GM21619 (cell line): ENCODE measurements around the gene AP2M1.
"Not testable (repeated sequence)": the region's sequence is repeated elsewhere in the genome, so short reads cannot be mapped to it uniquely, and the experiment has no call there.

Experiments used
- ATAC-seq: cut with Tn5 transposase; IDR thresholded peaks from one replicate; pipeline ENCODE4 v1.9.1; 2021; ENCODE audit not compliant: unreplicated experiment

The AP2M1 gene

DNA sequence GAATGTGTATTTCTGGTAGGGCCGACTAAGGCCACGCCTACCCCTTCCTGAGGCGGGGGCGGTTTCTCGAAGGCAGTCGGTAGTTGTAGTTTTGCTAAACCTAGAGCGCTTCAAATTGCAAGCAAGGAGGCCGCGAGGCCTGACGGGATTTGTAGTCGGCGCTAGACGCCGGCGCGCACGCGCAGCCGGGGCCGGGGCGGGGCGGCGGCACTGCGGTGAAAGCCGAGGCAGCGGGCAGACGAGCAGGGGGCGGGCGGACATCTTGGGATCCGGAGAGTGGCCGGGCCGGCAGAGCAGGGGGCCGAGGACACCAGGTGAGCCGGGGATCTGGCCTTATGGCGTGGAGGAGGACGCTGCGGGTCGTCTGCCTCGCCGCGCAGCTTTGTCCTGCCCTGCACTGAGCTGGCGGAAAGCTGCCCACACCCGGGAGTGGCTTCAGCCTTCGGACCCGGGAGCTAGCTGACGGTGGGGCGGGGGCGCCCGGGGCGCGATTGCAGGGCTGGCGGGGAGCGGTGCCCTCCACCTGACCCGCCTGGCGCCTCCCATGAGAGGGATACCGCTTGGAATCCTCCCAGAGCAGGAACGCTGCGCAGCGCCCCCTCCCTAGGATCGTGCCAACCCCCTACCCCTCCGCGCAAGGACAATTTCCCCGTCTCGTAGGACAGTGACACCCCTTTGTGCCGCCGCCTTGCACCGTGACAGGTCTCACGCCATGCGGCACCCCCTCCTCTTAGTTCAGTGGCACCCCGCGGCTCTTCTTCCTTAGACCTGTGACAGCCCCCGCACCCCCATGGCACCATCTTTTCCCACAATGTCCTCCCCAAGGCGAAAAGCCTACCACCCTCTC is at the start of gene AP2M1:
TSS of gene AP2M1 (plus strand) at position 210 of the 847 bp plus-strand sequence. CDS start 2,139 bp downstream, outside the sequence.
- ATAC-seq, result peak; percentile 97

GRCh38 chr3:184126006-184126405 is 48.6 kb upstream of the AP2M1 start:
- no peak for ATAC-seq

DNA sequence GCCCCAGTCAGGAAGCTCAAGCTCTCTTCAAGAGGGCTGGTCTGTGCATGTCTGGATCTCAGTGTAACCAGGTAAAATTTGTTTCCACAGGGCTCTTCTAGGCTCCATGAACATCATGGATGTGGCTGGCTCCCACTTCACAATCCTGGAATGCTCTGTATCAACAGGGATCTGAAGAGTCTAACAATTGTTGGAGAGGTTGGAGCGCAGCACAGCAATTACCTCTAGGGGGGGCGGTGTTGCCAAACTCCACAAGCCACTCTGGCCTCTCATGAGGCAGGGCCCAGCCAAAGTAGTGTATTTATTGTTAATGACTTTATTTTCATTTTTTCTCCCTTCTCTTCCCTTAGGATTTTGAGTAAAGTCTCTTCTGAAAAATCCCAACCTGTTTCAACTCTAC is 45.6 kb upstream of the AP2M1 start:
- no peak for ATAC-seq

DNA sequence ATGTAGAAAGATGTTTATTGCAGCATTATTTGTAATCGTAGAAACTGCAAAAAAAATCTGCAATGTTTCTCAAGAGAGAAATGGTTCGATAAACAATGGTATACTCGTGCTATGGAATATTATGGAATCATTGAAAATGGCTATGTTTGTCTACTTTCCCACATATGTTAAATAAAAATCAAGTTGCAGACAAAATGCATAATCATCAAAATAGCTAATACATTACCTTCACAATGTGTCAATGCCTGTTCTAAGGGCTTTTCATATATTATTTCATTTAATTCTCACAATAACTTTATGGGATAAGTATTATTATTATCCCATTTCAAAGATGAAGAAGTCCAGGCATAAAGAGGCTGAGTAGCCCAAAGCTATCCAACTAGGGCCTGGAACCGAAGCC is 41.7 kb upstream of the AP2M1 start:
- no peak for ATAC-seq

DNA sequence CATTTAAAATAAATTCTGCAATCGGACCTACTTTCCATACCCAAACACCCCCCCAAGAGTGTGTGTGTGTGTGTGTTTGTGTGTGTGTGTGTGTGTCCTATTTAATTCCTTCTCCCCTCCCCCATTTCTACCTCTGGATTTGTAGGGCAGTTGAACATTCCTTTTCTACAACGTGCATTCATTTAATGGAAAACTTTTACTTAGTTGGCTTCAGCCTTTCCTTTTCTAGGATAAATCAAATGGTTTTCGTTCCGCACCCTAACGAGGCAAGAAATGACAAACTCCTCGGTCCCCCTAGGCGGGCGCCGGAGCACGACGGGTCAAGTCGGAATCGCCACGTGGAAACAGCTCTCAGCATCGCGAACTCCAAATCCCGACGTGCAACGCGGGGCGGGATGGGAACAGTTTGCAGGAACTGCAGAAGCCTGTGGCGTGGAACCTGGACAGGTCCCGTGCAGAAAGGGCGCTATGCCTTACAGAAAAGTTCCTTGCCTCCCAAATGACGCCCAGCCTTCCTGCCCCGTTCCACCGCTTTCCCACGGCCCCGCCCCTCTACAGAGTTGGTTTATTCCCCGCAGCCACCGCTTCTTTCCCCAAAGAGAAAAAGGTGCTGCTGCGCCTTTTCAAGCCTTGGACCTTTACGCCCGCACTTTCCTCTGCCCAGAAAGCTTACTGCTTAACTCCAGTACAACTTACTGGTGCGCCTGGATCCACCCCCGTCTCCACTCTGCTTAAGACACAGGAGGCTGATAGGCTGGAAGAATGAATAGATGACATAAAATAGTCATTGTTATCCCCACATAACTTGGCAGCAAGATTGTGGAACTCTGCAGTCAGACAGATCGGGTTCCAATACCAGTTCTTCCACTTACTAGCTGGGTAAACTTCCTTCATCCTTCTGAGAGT is 40.6 kb upstream of the AP2M1 start:
- peak; percentile 35 for ATAC-seq

GRCh38 chr3:184134746-184135148 is 39.9 kb upstream of the AP2M1 start:
- ATAC-seq, result peak; percentile 5

- ATAC-seq, result peak; percentile 86
Observed at GRCh38 chr3:184135149-184135910, 39.3 kb upstream of the AP2M1 start, which contains the start of gene EIF2B5. Gene EIF2B5, plus strand, starts transcription at chr3:184135358. Its CDS starts 28 bp downstream, at chr3:184135386.

- ATAC-seq, result no peak
Observed at GRCh38 chr3:184135911-184136260, 38.8 kb upstream of the AP2M1 start.

DNA sequence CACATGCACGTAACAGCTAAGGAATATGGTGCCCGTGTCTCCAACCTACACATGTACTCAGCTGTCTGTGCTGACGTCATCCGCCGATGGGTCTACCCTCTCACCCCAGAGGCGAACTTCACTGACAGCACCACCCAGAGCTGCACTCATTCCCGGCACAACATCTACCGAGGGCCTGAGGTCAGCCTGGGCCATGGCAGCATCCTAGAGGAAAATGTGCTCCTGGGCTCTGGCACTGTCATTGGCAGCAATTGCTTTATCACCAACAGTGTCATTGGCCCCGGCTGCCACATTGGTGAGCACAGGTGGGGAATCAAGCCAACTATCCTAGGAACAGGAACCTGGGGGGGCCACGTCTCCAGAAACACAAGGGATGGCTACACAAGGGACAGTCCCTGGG is 34.2 kb upstream of the AP2M1 start:
- no peak for ATAC-seq

DNA sequence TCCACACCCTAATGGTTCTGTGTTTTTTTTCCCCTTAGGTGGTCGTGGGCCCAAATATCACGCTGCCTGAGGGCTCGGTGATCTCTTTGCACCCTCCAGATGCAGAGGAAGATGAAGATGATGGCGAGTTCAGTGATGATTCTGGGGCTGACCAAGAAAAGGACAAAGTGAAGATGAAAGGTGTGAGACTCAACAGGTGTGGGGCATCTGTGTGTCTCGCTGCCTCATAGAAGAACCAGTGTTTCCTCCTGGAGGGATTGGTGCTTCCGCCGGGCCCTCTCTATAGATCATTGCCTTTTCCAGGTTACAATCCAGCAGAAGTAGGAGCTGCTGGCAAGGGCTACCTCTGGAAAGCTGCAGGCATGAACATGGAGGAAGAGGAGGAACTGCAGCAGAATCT is 32.5 kb upstream of the AP2M1 start:
- no peak for ATAC-seq

GRCh38 chr3:184143327-184143726 is 31.3 kb upstream of the AP2M1 start:
- no peak for ATAC-seq

DNA sequence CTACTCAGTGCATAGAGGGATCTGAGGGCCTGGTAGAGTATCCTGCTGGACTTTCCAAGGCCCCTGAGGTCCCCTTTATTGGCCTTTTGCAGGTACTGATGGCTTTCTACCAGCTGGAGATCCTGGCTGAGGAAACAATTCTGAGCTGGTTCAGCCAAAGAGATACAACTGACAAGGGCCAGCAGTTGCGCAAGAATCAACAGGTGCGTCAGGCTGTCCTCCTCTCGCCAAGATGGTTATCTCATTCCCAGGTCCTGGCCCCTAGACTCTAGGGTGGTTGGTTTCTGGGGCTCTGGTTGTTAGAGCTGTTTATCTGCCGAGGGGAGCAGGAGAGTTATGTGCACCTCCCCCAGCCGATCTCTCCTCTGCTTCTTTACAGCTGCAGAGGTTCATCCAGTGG is 30.1 kb upstream of the AP2M1 start:
- ATAC-seq, result no peak

DNA sequence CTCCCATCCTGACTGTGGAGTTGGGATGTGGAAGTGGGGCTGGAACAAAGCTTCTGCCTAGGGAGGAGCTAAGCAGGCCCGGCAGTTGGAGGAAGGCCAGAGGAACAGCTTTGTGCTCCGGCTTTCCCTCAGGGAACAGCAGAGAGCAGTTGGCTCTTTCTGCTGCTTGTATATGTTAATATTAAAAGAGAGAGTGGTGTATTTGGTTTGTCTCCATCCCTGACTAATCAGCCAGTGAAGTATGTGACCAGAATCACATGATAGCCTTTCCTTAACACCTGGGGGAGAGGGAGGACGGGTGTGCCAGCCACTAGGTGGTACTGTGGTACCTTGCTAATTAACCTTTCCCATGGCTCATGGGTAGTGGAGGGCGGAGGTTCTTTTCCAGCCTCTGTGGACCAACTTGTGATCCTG is 29.5 kb upstream of the AP2M1 start:
- ATAC-seq, result no peak

GRCh38 chr3:184145751-184146270 is 28.8 kb upstream of the AP2M1 start:
- ATAC-seq, result no peak

- ATAC-seq, result no peak
Observed at GRCh38 chr3:184148076-184148475, 26.6 kb upstream of the AP2M1 start.

DNA sequence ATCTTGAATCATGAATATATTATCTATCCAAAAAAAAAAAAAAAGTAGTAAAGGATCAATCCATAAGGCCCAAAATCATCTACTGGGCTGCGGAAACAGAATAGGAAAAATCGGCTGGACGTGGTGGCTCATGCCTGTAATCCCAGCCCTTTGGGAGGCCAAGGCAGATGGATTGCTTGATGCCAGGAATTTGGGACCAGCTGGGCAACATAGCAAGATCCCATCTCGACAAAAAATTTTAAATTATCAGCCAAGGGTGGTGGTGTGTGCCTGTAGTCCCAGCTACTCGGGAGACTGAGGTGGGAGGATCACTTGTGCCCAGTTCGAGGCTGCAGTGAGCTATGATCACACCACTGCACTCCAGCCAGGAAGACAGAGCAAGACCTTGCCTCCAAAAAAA is 25.5 kb upstream of the AP2M1 start:
- no peak for ATAC-seq

DNA sequence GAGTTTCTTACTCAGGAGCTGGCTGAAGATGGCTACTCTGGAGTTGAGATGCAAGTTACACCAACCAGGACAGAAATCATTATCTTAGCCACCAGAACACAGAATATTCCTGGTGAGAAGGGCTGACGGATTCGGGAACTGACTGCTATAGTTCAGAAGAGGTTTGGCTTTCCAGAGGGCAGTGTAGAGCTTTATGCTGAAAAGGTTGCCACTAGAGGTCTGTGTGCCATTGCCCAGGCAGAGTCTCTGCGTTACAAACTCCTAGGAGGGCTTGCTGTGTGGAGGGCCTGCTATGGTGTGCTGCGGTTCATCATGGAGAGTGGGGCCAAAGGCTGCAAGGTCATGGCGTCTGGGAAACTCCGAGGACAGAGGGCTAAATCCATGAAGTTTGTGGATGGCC is 24.9 kb upstream of the AP2M1 start:
- ATAC-seq, result not testable (repeated sequence)

DNA sequence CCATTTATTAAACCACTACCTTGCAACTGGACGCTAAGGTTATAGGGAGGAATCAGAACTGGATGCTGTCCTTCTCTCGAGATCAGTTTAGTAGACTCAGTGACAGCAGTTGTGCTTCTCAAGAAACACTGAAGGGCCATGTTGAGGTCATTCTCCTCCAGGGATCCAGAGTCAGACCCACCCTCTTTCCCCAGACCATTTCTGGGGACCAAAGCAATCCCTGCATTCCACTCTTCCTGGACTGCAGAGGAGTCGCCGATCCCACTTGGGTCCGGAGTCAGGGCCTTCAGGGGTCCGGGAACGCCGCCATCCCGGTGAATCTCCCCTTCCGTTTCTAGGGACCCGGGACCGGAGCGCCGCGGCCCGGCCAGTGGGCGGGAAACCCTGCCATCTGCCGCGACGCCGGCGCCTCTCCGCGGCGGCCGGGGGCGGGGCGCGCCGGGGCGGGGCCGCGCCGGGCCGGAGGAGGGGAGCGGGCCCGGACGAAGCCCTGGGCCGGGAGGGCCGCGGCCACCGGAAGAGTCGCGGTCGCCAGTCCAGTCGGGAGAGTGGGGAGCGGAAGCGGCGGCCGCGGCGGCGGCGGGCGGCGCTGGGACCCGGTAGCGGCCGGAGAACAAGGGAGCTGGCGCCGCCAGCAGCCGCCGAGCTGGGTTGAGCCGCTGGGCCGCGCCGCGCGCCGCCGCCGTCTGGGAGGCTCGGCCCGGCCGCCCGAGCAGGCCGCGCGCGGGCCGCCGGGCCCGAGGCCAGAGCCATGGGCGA is 19.6 kb upstream of the AP2M1 start, which contains the start of gene DVL3:
TSS of gene DVL3 (plus strand) at position 493 of the 759 bp plus-strand sequence. CDS start at position 752, 259 bp downstream.
- peak; percentile 77 for ATAC-seq

- ATAC-seq, result peak; percentile 16
Observed at GRCh38 chr3:184155644-184156521, 18.8 kb upstream of the AP2M1 start.
